SW480 (cell line): ENCODE results near the gene ENPP3.
"Not testable (repeated sequence)": the region's sequence is repeated elsewhere in the genome, so short reads cannot be mapped to it uniquely, and the experiment has no call there.

Experiments
- DNase-seq: peaks from one replicate; pipeline ENCODE4 v3.0.0-alpha.2; 2016; ENCODE audit warnings: low spot score

The ENPP3 gene

DNA sequence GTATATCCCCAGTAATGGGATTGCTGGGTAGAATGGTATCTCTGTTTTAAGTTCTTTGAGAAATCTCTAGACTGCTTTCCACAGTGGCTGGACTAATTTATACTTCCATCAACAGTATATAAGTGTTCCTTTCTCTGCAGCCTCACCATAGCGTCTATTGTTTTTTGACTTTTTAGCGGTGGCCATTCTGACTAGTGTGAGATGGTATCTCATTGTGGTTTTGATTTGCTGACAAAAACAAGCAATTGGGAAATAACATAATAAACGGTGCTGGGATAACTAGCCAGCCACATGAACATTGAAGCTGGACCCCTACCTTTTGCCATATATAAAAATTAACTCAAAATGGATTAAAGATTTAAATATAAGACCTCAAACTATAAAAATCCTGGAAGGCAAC lies 49.9 kb downstream of the ENPP3 start:
- no peak for DNase-seq

DNA sequence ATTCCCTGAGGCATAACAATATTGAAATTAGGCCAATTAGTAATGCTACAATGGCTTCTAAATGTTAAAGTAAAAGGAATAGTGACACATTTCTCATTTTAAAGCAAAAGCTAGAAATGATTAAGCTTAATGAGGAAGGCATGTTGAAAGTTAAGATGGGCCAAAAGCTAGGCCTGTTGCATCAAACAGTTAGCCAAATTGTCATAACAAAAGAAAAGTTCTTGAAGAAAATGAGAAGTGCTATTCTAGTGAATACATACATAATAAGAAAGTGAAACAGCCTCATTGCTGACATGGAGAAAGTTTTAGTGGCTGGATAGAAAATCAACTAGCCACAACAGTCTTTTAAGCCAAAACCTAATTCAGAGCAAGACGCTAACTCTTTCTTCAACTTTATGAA lies 51.2 kb downstream of the ENPP3 start:
- DNase-seq = no peak

DNA sequence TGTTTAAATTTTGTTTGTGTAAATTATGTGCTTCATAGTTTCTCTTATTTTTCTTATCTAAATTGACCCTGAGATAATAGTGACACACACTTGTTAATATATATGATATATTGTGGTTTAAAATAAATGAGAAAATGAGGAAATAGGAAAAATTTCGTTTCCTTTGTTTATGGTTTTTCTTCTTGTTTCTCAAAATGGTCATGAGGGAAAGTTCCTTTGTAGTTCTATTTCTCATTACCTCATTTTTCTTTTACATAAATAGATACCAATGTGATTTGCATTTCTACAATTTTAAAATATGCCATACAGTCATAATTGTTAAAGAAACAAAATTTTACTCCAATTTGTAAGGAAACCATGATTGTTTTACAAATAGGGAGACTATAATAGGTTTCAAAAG lies 54.9 kb downstream of the ENPP3 start:
- no peak for DNase-seq

DNA sequence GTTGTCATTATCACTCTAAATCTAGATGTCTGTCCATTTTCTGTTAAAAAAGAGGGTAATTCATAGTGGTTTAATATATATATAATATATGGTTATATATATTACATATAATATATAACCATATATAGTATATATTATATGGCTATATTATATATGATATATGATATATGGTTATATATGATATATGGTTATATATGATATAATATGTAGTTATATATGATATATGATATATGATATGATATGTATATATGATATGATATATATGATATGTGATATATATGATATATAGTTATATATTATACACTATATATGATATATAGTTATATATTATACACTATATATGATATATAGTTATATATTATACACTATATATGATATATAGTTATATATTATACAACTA lies 55.5 kb downstream of the ENPP3 start:
- DNase-seq = no peak

DNA sequence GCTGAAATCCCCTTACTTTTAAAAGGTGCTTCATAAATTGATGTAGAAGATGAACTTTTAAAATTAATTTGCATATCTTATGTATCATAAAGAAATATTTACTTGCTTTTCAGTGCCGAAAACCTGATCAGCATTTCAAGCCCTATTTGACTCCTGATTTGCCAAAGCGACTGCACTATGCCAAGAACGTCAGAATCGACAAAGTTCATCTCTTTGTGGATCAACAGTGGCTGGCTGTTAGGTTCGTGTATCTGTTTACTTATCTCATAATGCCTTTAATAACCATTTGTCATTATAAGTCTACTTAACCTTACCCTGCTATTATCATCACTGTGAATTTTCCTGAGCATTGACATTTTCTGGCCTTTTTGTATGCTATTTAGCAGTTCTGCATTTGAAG lies 56.3 kb downstream of the ENPP3 start:
- no peak for DNase-seq

DNA sequence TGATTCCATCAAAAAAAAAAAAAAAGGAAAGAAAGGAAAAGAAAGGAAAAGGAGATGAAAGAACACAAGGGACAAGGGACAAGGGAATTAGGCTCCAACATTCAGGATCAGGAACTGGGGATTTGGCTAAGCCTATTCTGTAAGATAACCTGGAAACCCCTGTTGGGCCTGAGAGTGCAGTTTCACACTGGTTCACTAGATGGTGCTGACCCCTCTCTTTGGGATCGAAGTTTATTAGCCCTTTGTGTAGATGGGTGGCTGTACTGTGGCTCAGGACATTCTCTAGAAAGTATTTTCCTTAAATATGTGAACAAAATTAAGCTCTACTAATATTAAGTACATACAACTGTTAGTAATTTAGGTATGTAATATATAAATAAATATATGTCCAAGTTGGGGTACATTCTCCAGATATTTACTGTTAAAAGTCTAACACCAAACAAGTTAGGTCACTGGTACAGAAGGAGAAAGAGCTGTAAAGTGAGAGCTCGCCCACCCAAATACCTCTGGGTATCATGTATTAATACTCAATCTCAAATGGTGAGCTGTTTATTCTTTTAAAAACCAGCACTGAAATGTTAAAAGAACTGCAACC lies 57.8 kb downstream of the ENPP3 start:
- peak; percentile 50 for DNase-seq

DNA sequence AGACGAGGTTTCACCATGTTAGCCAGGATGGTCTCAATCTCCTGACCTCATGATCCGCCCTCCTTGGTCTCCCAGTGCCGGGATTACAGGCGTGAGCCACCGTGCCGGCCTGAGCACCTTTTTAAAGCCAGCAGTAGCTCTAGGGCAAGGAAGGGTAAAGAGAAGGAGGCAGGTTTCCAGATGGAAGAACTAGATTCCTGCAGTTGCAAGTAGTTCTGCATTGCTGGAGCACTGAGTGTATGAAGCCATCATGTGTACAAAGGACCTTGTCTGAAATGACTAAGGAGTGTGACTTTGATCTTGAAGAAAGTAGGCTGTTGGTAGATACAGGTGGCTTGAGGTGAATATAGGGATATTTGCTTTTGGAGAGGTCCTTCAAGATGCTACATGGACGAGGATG lies 59.9 kb downstream of the ENPP3 start:
- DNase-seq = no peak

DNA sequence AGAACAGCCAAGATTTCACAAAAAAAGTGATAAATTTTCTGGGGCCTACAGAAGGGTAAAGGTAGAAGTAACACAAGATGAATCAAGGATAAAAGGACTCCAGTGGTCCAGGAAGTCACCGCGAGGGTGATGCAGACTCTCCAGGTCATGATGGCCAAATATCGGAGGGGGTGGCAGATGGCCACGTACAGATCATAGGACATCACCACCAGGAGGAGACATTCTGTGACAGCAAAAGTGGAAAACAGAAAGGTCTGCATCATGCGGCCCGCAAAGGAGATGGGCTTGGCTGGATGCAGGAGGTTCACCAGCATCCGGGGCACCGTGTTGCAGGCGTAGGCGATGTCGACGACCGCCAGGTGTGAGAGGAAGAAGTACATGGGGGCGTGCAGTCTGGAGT lies 63.7 kb downstream of the ENPP3 start:
- not testable (repeated sequence) for DNase-seq

DNA sequence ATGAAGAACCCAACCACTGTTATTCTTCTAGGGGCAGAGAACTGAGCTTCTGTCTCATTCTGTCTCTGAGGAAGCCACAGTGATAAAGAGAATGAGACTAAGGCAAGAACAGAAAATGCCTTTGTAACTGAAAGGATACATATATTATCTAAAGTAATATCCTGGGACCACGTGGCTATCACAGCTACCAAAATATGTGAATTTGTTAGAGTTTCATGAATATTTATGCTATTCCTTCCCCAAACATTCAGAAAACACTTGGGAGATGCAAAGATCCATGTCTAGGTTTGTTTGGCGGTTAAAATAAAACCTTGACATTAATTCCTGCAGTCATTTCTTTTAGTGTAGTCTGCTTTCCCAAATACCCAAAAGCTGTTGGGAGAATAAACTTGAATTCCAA lies 66.8 kb downstream of the ENPP3 start:
- DNase-seq = not testable (repeated sequence)

DNA sequence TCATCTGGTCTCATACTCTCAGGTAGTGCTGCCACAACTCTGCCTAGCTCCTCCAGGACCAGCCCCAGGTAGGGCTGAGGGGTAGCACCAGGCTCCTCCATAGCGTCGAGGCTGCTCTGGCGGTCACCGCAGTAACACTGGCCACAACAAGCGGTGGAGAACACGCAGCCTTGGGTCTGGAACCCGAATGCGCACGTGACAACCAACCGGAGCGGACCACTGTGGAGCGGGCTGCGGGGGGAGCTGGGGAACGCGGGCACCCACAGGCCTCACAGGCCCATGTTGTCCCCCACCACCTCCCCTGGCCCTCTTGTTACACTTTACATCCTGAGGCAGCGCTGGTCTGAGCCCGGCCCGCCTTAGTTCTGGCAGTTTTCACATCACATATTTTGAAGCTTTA lies 73.8 kb downstream of the ENPP3 start, which contains the start of gene CTAGE9:
CTAGE9 (minus strand) TSS at position 101 of the 400 bp plus-strand sequence; CDS start at position 101, 0 bp downstream.
- not testable (repeated sequence) for DNase-seq

DNA sequence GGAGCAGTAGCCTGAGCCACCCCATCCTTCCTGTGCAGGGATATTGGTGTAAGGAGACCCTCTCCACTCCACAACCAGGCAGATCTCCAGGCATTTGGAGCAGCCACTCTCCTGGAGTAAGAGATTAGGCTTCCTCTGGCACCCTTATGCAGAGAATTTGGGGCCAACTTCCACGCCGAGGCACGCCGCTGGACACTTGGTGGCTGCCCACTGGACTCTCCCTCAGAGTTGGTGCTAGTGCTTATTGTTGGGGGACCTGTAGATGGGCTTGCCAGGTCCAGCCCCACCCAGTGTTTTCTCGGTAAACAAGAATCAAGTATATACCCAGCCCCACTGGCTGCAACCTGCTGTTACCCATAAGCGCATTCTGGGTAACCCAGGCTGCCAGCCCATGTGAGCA lies 78.5 kb downstream of the ENPP3 start:
- not testable (repeated sequence) for DNase-seq

DNA sequence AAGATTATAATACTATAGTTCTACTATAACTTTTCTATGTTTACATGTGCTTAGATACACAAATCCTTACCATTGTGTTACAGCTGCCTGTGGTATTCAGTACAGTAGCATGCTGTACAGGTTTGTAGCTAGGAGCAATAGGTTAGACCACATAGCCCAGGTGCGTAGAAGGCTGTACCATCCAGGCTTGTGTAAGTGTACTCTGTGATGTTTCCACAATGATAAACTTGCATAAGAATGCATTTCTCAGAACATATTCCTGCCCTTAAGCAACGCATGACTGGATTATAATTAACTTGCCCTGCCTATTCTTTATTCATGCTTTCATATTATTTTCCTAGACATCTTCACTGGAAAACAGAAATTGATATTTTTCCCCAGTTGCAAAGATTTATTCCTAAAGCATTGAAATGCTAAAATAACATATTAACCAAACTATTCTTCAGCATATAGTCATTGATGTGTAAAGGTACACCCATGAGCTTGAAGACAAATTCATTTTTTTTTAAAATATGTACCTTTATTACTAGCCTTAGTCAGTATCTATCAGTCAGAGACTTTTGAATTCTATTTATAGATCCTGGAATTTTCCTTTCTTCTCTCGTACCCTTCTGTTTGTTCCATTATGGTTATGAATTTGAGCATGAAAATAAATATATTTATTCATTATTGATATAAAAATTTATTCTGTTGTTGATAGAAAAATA lies 80.9 kb downstream of the ENPP3 start:
- DNase-seq = no peak

DNA sequence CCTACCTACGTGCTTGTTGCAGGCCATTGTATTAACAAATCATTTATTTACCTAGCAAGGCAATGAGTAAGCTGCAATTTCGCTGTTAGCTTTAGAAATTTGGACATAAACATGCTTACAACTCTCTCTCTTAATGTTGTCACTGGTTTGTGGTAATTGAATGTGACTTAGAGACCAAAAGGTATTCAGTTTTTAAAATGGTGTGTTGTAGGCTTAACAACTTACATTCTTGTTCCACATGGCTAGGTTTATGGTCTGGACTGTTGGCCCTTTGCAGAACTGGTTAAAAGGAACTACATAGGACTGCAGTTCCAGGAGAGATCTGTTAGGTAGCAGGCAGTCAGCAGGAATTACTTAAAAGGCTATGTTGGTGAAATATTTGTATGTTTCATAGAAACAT lies 84.1 kb downstream of the ENPP3 start:
- DNase-seq = no peak

DNA sequence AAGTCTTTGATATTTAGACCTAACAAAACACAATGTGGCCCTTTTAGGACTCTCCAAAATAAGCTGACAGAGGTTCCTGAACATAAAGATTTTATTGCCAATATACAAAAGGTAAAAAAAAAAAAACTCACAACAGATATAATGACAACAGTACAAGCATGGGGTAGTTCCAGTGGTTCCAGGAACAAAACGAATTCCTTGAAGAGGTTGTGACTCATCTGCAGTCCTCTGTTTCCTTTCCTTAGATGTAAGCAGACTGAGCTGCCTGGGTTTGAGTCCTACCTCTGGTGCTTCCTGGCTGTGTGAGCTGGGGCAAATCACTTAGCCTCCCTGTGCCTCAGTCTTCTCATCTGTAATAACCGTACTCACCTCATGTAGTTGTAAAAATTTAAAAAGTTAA lies 87.0 kb downstream of the ENPP3 start:
- DNase-seq = no peak

DNA sequence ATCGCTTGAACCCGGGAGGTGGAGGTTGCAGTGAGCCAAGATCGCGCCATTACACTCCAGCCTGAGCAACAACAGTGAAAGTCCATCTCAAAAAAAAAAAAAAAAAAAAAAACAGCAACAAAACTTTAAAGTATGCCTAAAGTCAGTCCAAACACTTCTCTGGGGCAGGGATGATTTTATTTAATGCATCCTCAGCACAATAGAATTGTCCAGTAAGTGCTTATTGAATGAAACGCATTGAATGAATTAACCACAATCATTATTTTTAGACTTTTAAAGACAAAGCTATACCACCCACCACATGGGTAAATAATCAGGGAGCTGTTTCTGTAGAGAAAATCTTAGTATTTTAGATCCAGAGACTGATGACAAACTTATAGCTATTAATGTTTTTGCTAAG lies 90.4 kb downstream of the ENPP3 start:
- no peak for DNase-seq

DNA sequence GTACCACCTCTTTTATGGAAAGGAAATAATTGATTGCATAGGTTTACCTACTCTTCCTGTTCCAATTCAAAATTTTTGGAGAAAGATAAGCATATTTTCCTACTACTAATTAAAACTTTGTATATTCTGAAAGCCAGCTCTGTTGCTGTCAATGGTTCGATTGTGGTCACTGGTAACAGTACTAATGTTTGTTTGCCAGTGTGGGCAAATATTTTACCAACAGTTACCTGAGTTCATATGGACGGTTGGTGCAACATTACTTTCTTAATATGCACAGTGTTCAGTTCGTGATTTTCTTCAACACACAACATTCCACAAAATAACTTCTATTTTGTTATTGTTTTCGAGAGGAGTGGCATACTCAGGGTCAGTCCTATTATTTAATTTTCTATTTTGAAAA lies 90.8 kb downstream of the ENPP3 start:
- DNase-seq = no peak

DNA sequence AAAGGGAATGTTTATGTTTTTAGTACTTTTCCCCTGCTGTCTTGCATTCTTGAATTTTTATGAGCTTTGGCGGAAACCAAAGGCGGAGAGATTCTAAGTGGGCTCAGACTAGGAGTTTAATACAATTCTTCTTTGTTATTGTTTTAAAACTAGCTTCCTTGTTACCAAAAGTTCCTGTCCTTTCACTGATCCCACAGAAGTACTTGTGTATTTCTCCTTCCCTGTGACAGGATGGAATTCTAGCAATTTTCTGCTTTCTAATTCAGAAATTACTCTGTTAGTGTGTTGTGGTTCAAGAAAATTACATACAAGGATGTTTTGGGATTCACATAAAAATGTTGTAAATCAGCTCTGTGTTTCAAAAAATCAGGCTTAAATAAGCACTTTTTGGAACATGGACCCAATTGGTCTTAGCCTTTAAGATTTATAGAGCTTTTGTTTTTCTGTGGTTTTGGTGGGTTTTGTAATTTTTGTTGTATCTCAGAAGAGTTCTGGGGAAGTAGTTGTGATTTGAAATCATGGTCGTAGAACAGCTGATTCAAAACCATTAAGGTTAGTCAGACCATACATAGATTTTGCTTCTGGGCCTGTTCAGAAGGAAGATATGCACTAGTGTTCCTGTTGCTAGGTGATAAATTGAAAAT lies 91.3 kb downstream of the ENPP3 start:
- DNase-seq = no peak

DNA sequence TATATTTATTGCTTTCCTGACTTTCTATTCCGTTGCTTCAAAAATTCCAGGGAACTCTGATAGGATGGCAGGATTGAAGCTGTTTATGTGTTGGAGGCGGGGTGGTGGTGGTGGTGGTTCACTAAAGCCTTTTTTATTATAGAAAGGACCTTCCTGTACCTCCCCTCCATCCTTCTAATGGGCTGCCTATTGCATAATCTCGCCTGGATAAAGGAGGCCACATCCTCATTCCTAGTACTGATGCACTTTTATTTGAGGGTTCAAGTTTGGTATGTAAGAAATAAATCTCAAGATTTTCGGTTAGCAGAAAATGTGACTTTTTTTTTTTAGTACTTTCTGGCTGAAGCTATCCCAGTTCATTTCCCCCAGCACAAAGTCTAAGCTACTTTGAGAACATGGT lies 92.4 kb downstream of the ENPP3 start:
- DNase-seq = no peak

DNA sequence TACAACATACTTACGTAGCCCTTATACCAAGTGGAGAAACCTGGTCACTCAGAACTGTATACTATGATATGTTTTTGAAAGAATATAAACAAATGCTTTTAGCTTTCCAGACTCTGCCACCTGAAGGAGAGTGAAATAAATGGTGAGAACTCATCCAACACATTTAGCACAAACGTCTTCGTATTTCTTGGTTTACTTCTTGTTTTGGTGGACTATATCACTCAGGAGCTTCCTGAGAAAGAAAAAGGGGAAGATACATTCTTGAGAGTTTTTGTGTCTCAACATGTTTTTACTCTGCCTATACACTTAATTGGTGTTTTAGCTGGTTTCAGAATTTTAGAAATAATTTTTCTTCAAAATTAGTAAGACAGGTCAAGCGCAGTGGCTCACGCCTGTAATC lies 93.2 kb downstream of the ENPP3 start:
- no peak for DNase-seq

DNA sequence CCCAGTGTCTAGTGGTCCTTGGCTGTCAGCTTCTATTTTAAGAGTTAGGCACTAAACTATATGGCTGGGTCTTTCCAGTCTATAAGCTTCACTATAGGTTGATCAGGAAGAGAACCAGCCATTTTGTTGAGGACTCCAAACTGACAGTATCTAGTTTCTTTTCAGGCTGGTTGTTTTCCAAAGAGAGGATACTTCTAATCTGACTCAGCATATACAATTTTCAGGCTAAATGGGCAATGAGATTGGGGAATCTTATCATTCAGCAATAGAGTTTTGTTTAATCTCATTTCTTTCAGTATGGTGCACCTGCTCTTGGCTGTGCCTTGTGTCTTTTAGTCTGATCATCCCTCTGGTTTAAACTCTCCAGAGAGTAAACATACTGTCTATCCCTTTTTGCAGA lies 94.1 kb downstream of the ENPP3 start:
- no peak for DNase-seq

DNA sequence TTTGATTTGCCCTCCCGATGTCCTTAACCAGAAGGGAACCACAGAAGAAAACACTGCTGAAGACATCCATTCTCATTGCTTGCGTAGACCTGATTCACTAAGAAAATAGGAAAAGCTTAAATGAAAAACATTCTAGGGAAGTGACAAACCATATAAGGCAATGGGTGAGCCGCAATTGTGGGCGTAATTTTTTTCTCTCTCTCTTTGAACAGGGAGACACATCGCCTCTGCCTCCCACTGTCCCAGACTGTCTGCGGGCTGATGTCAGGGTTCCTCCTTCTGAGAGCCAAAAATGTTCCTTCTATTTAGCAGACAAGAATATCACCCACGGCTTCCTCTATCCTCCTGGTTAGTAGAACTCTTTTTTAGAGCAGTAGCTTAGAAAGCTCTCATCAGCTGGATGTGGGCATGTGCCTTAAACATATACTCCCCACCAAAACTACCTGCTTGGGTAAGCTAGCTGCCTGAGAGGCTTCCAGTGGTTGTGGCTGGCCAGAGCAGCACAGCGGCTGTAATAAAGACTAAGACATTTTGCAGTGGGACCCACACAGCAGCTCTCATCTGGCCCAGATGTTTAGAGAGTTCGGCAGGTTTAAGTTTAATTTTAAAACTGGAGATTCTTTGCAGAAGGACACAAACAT lies 96.4 kb downstream of the ENPP3 start:
- no peak for DNase-seq

DNA sequence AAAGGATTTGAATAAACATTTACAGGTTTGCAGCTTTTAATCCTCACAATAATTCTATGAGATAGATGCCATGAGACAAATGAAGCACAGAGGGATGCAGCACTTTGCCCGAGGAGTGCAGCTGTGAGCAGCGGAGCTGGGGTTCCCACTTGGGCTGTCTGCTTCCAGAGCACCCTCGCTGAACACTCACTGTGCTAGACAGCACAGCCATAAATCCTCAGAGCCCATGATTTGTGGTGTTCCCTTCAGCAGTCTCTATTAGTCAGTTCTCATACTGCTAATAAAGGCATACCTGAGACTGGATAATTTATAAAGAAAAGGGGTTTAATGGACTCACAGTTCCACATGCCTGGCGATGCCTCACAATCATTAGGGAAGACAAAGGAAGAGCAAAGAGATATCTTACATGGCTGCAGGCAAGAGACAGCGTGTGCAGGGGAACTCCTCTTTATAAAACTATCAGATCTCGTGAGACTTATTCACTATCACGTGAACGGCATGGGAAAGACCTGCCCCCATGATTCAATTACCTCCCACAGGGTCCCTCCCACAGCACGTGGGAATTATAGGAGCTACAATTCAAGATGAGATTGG lies 99.0 kb downstream of the ENPP3 start:
- DNase-seq = no peak

DNA sequence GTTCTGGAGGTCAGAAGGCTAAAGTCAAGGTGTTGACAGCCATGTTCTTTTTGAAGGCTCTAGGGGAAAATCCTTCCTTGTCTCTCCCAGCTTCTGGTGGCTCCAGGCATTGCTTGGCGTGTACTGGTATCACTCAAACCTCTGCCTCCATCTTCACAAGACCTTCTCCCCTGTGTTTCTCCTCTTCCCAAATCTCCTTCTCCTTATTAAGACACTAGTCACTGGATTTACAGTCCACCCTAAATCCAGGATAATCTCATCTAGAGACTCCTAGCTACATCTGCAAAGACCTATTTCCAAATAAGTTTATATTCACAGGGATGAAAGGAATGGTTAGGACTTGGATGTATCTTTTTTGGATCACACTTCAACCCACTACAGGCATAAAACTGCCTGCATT lies 99.7 kb downstream of the ENPP3 start:
- no peak for DNase-seq
